Epithelial cell of prostate (primary cell): ENCODE results near the gene CSTPP1.
"Not testable (repeated sequence)": the region's sequence is repeated elsewhere in the genome, so short reads cannot be mapped to it uniquely, and the experiment has no call there.

Experiments
- DNase-seq: peaks from one replicate; pipeline ENCODE4 v3.0.0-alpha.2; 2011; ENCODE audit warnings: low read depth, low spot score
- H3K27ac ChIP-seq: fragments of 450-650 bp; 2 replicates; pipeline ENCODE4 v1.5.1; 2017; ENCODE audit warnings: mild to moderate bottlenecking

CSTPP1 gene

GRCh38 chr11:47078751-47079521 lies 142.4 kb downstream of the CSTPP1 start:
- H3K27ac ChIP-seq: no peak overlapping the region
- no peak for DNase-seq

- not testable (repeated sequence) for DNase-seq
Measured at GRCh38 chr11:47080775-47081174, 144.2 kb downstream of the CSTPP1 start.

GRCh38 chr11:47083913-47084312 lies 147.4 kb downstream of the CSTPP1 start:
- DNase-seq: no peak

More at GRCh38 chr11:47080775-47081174, 144.2 kb downstream of the CSTPP1 start:
- H3K27ac ChIP-seq: not testable (repeated sequence)

GRCh38 chr11:47087801-47088200 lies 151.2 kb downstream of the CSTPP1 start:
- H3K27ac ChIP-seq: no peak overlapping the region
- no peak for DNase-seq

More at GRCh38 chr11:47083913-47084312, 147.4 kb downstream of the CSTPP1 start:
- no peak overlapping the region for H3K27ac ChIP-seq

GRCh38 chr11:47093541-47093940 lies 157.0 kb downstream of the CSTPP1 start:
- H3K27ac ChIP-seq: no peak overlapping the region
- no peak for DNase-seq

GRCh38 chr11:47096871-47097270 lies 160.3 kb downstream of the CSTPP1 start:
- not testable (repeated sequence) for H3K27ac ChIP-seq, DNase-seq

- H3K27ac ChIP-seq, DNase-seq: not testable (repeated sequence)
Measured at GRCh38 chr11:47098223-47098622, 161.7 kb downstream of the CSTPP1 start.

- no peak overlapping the region for H3K27ac ChIP-seq
Measured at GRCh38 chr11:47099214-47099917, 162.8 kb downstream of the CSTPP1 start.

GRCh38 chr11:47099918-47100315 lies 163.4 kb downstream of the CSTPP1 start:
- H3K27ac ChIP-seq: no peak overlapping the region
- no peak for DNase-seq

More at GRCh38 chr11:47099214-47099917, 162.8 kb downstream of the CSTPP1 start:
- DNase-seq: no peak

- DNase-seq: no peak
- no peak overlapping the region for H3K27ac ChIP-seq
Measured at GRCh38 chr11:47101406-47101805, 164.8 kb downstream of the CSTPP1 start.

GRCh38 chr11:47104261-47104950 lies 167.8 kb downstream of the CSTPP1 start:
- H3K27ac ChIP-seq: no peak overlapping the region
- no peak for DNase-seq

GRCh38 chr11:47105541-47105940 lies 169.0 kb downstream of the CSTPP1 start:
- H3K27ac ChIP-seq: no peak overlapping the region
- DNase-seq: no peak

GRCh38 chr11:47105974-47106373 lies 169.4 kb downstream of the CSTPP1 start:
- no peak overlapping the region for H3K27ac ChIP-seq
- no peak for DNase-seq

- no peak for DNase-seq
Measured at GRCh38 chr11:47106798-47107411, 170.3 kb downstream of the CSTPP1 start.

GRCh38 chr11:47107744-47108143 lies 171.2 kb downstream of the CSTPP1 start:
- DNase-seq: no peak
- H3K27ac ChIP-seq: no peak overlapping the region

More at GRCh38 chr11:47106798-47107411, 170.3 kb downstream of the CSTPP1 start:
- no peak overlapping the region for H3K27ac ChIP-seq

GRCh38 chr11:47108214-47108613 lies 171.7 kb downstream of the CSTPP1 start:
- no peak for DNase-seq
- H3K27ac ChIP-seq: no peak overlapping the region

- no peak overlapping the region for H3K27ac ChIP-seq
- no peak for DNase-seq
Measured at GRCh38 chr11:47109051-47109726, 172.6 kb downstream of the CSTPP1 start.

GRCh38 chr11:47109727-47110246 lies 173.2 kb downstream of the CSTPP1 start:
- no peak for DNase-seq
- H3K27ac ChIP-seq: no peak overlapping the region

GRCh38 chr11:47111318-47111804 lies 174.8 kb downstream of the CSTPP1 start:
- H3K27ac ChIP-seq: no peak overlapping the region
- DNase-seq: no peak
